ENCODE data around the gene IGFBP7.

Gene IGFBP7

GRCh38 chr4:57042711-57043169 is 67.4 kb downstream of the IGFBP7 start:
- no peak overlapping the region for H3K9ac ChIP-seq (ENCODE audit: low read length in 2 of 2)
- H3K36me3 ChIP-seq (ENCODE audit: control insufficient read depth in 2 of 2, insufficient read depth in 2 of 2, low read length in 2 of 2): peaks cover 0 to 8% of the 10 kb centered on the region in 2 donors
- H3K27ac ChIP-seq (ENCODE audit: low read length): peak overlapping the region; percentile 56
- peaks cover 32% of the 10 kb centered on the region for H3K4me1 ChIP-seq (ENCODE audit: control insufficient read depth, insufficient read depth, low read length)
- no peak overlapping the region for H3K4me3 ChIP-seq (ENCODE audit: low read length in 2 of 2)
- no peaks in the 10 kb centered on the region for H3K9me3 ChIP-seq (ENCODE audit: control insufficient read depth in 2 of 2, low read length in 2 of 2)
- H3K27me3 ChIP-seq (ENCODE audit: control insufficient read depth in 1 of 2, insufficient read depth in 2 of 2, low read length in 2 of 2): no peaks in the 10 kb centered on the region

- no peak overlapping the region for H3K9ac ChIP-seq (ENCODE audit: low read length in 2 of 2)
- no peaks in the 10 kb centered on the region for H3K27me3 ChIP-seq (ENCODE audit: control insufficient read depth in 1 of 2, insufficient read depth in 2 of 2, low read length in 2 of 2)
- no peaks in the 10 kb centered on the region for H3K9me3 ChIP-seq (ENCODE audit: control insufficient read depth in 2 of 2, low read length in 2 of 2)
- peaks cover 32% of the 10 kb centered on the region for H3K4me1 ChIP-seq (ENCODE audit: control insufficient read depth, insufficient read depth, low read length)
- H3K36me3 ChIP-seq (ENCODE audit: control insufficient read depth in 2 of 2, insufficient read depth in 2 of 2, low read length in 2 of 2): peaks cover 0 to 12% of the 10 kb centered on the region in 2 donors
- H3K4me3 ChIP-seq (ENCODE audit: low read length in 2 of 2): no peak overlapping the region
- H3K27ac ChIP-seq (ENCODE audit: low read length): peak overlapping the region; percentile 11
Measured at GRCh38 chr4:57041020-57041419, 69.2 kb downstream of the IGFBP7 start.

GRCh38 chr4:57040510-57040909 is 69.7 kb downstream of the IGFBP7 start:
- Histone ChIP-seq H3K4me3 (ENCODE audit: low read length in 2 of 2) (no peak overlapping the region), H3K9me3 (ENCODE audit: control insufficient read depth in 2 of 2, low read length in 2 of 2) (no peaks in the 10 kb centered on the region), H3K27ac (ENCODE audit: low read length) (peak overlapping the region; percentile 11), H3K36me3 (ENCODE audit: control insufficient read depth in 2 of 2, insufficient read depth in 2 of 2, low read length in 2 of 2) (peaks cover 0 to 12% of the 10 kb centered on the region in 2 donors), H3K4me1 (ENCODE audit: control insufficient read depth, insufficient read depth, low read length) (peaks cover 32% of the 10 kb centered on the region), H3K9ac (ENCODE audit: low read length in 2 of 2) (no peak overlapping the region), H3K27me3 (ENCODE audit: control insufficient read depth in 1 of 2, insufficient read depth in 2 of 2, low read length in 2 of 2) (no peaks in the 10 kb centered on the region)

- no peak overlapping the region for H3K27ac ChIP-seq (ENCODE audit: low read length)
- no peak overlapping the region for H3K4me3 ChIP-seq (ENCODE audit: low read length in 2 of 2)
- H3K9ac ChIP-seq (ENCODE audit: low read length in 2 of 2): no peak overlapping the region
- H3K36me3 ChIP-seq (ENCODE audit: control insufficient read depth in 2 of 2, insufficient read depth in 2 of 2, low read length in 2 of 2): peaks cover 0 to 12% of the 10 kb centered on the region in 2 donors
- no peaks in the 10 kb centered on the region for H3K27me3 ChIP-seq (ENCODE audit: control insufficient read depth in 1 of 2, insufficient read depth in 2 of 2, low read length in 2 of 2)
- peaks cover 30% of the 10 kb centered on the region for H3K4me1 ChIP-seq (ENCODE audit: control insufficient read depth, insufficient read depth, low read length)
- no peaks in the 10 kb centered on the region for H3K9me3 ChIP-seq (ENCODE audit: control insufficient read depth in 2 of 2, low read length in 2 of 2)
Measured at GRCh38 chr4:57039345-57039744, 70.8 kb downstream of the IGFBP7 start.

GRCh38 chr4:57037982-57038604 is 72.1 kb downstream of the IGFBP7 start:
- peaks cover 19% of the 10 kb centered on the region for H3K4me1 ChIP-seq (ENCODE audit: control insufficient read depth, insufficient read depth, low read length)
- H3K9ac ChIP-seq (ENCODE audit: low read length in 2 of 2): no peak overlapping the region
- H3K9me3 ChIP-seq (ENCODE audit: control insufficient read depth in 2 of 2, low read length in 2 of 2): no peaks in the 10 kb centered on the region
- peaks cover 3 to 14% of the 10 kb centered on the region in 2 donors for H3K36me3 ChIP-seq (ENCODE audit: control insufficient read depth in 2 of 2, insufficient read depth in 2 of 2, low read length in 2 of 2)
- H3K27ac ChIP-seq (ENCODE audit: low read length): no peak overlapping the region
- no peak overlapping the region for H3K4me3 ChIP-seq (ENCODE audit: low read length in 2 of 2)
- no peaks in the 10 kb centered on the region for H3K27me3 ChIP-seq (ENCODE audit: control insufficient read depth in 1 of 2, insufficient read depth in 2 of 2, low read length in 2 of 2)

GRCh38 chr4:57034520-57034919 is 75.7 kb downstream of the IGFBP7 start:
- Histone ChIP-seq H3K36me3 (ENCODE audit: control insufficient read depth in 2 of 2, insufficient read depth in 2 of 2, low read length in 2 of 2) (peaks cover 14 to 29% of the 10 kb centered on the region in 2 donors), H3K9me3 (ENCODE audit: control insufficient read depth in 2 of 2, low read length in 2 of 2) (no peaks in the 10 kb centered on the region), H3K4me3 (ENCODE audit: low read length in 2 of 2) (no peak overlapping the region), H3K9ac (ENCODE audit: low read length in 2 of 2) (no peak overlapping the region), H3K4me1 (ENCODE audit: control insufficient read depth, insufficient read depth, low read length) (peaks cover 7% of the 10 kb centered on the region), H3K27me3 (ENCODE audit: control insufficient read depth in 1 of 2, insufficient read depth in 2 of 2, low read length in 2 of 2) (no peaks in the 10 kb centered on the region), H3K27ac (ENCODE audit: low read length) (no peak overlapping the region)

- no peak overlapping the region for H3K27ac ChIP-seq (ENCODE audit: low read length)
- H3K36me3 ChIP-seq (ENCODE audit: control insufficient read depth in 2 of 2, insufficient read depth in 2 of 2, low read length in 2 of 2): peaks cover 30 to 49% of the 10 kb centered on the region in 2 donors
- H3K9ac ChIP-seq (ENCODE audit: low read length in 2 of 2): no peak overlapping the region
- no peak overlapping the region for H3K4me3 ChIP-seq (ENCODE audit: low read length in 2 of 2)
- no peaks in the 10 kb centered on the region for H3K4me1 ChIP-seq (ENCODE audit: control insufficient read depth, insufficient read depth, low read length)
- no peaks in the 10 kb centered on the region for H3K27me3 ChIP-seq (ENCODE audit: control insufficient read depth in 1 of 2, insufficient read depth in 2 of 2, low read length in 2 of 2)
- H3K9me3 ChIP-seq (ENCODE audit: control insufficient read depth in 2 of 2, low read length in 2 of 2): no peaks in the 10 kb centered on the region
Measured at GRCh38 chr4:57023104-57023503, 87.1 kb downstream of the IGFBP7 start.

- H3K27ac ChIP-seq (ENCODE audit: low read length): no peak overlapping the region
- H3K9me3 ChIP-seq (ENCODE audit: control insufficient read depth in 2 of 2, low read length in 2 of 2): no peaks in the 10 kb centered on the region
- no peak overlapping the region for H3K4me3 ChIP-seq (ENCODE audit: low read length in 2 of 2)
- no peaks in the 10 kb centered on the region for H3K4me1 ChIP-seq (ENCODE audit: control insufficient read depth, insufficient read depth, low read length)
- H3K36me3 ChIP-seq (ENCODE audit: control insufficient read depth in 2 of 2, insufficient read depth in 2 of 2, low read length in 2 of 2): peaks cover 38 to 65% of the 10 kb centered on the region in 2 donors
- no peak overlapping the region for H3K9ac ChIP-seq (ENCODE audit: low read length in 2 of 2)
- no peaks in the 10 kb centered on the region for H3K27me3 ChIP-seq (ENCODE audit: control insufficient read depth in 1 of 2, insufficient read depth in 2 of 2, low read length in 2 of 2)
Measured at GRCh38 chr4:57020467-57021101, 89.6 kb downstream of the IGFBP7 start.

- Histone ChIP-seq H3K27me3 (ENCODE audit: control insufficient read depth in 1 of 2, insufficient read depth in 2 of 2, low read length in 2 of 2) (no peaks in the 10 kb centered on the region), H3K36me3 (ENCODE audit: control insufficient read depth in 2 of 2, insufficient read depth in 2 of 2, low read length in 2 of 2) (peaks cover 34 to 58% of the 10 kb centered on the region in 2 donors), H3K9me3 (ENCODE audit: control insufficient read depth in 2 of 2, low read length in 2 of 2) (no peaks in the 10 kb centered on the region), H3K27ac (ENCODE audit: low read length) (no peak overlapping the region), H3K9ac (ENCODE audit: low read length in 2 of 2) (no peak overlapping the region), H3K4me3 (ENCODE audit: low read length in 2 of 2) (no peak overlapping the region), H3K4me1 (ENCODE audit: control insufficient read depth, insufficient read depth, low read length) (no peaks in the 10 kb centered on the region)
Measured at GRCh38 chr4:57018980-57019379, 91.2 kb downstream of the IGFBP7 start.

GRCh38 chr4:57013543-57014120 is 96.6 kb downstream of the IGFBP7 start:
- Histone ChIP-seq H3K4me3 (ENCODE audit: low read length in 2 of 2) (no peak overlapping the region), H3K27ac (ENCODE audit: low read length) (no peak overlapping the region), H3K9me3 (ENCODE audit: control insufficient read depth in 2 of 2, low read length in 2 of 2) (no peaks in the 10 kb centered on the region), H3K27me3 (ENCODE audit: control insufficient read depth in 1 of 2, insufficient read depth in 2 of 2, low read length in 2 of 2) (no peaks in the 10 kb centered on the region), H3K4me1 (ENCODE audit: control insufficient read depth, insufficient read depth, low read length) (no peaks in the 10 kb centered on the region), H3K36me3 (ENCODE audit: control insufficient read depth in 2 of 2, insufficient read depth in 2 of 2, low read length in 2 of 2) (peaks cover 38 to 39% of the 10 kb centered on the region in 2 donors), H3K9ac (ENCODE audit: low read length in 2 of 2) (no peak overlapping the region)

- Histone ChIP-seq H3K27ac (ENCODE audit: low read length) (no peak overlapping the region), H3K36me3 (ENCODE audit: control insufficient read depth in 2 of 2, insufficient read depth in 2 of 2, low read length in 2 of 2) (peaks cover 17 to 36% of the 10 kb centered on the region in 2 donors)
Measured at GRCh38 chr4:56999751-57000150, 110.4 kb downstream of the IGFBP7 start.

More at GRCh38 chr4:56999751-57000150, 110.4 kb downstream of the IGFBP7 start:
- Histone ChIP-seq H3K4me1 (ENCODE audit: control insufficient read depth, insufficient read depth, low read length) (peaks cover 8% of the 10 kb centered on the region), H3K4me3 (ENCODE audit: low read length in 2 of 2) (no peak overlapping the region), H3K9ac (ENCODE audit: low read length in 2 of 2) (no peak overlapping the region), H3K27me3 (ENCODE audit: control insufficient read depth in 1 of 2, insufficient read depth in 2 of 2, low read length in 2 of 2) (no peaks in the 10 kb centered on the region), H3K9me3 (ENCODE audit: control insufficient read depth in 2 of 2, low read length in 2 of 2) (no peaks in the 10 kb centered on the region)
